NT2/D1 (cell line): Measurements from ENCODE around the gene DES.
A peak's percentile ranks its signal among the peaks of the same experiment; 100 is the strongest.

Experiments used
- DNase-seq: peaks from one replicate; pipeline ENCODE4 v3.0.0-alpha.2; 2011; ENCODE audit warnings: low read depth, low spot score
- H3K27me3 ChIP-seq: 2 replicates; pipeline ENCODE4 v1.6.0; 2011; ENCODE audit warnings: mild to moderate bottlenecking; ENCODE audit not compliant: insufficient read length, insufficient read depth
- H3K36me3 ChIP-seq: 2 replicates; pipeline ENCODE4 v1.6.1; 2011; ENCODE audit warnings: mild to moderate bottlenecking, low read length, mixed read lengths; ENCODE audit not compliant: insufficient read depth, insufficient read length
- H3K4me1 ChIP-seq: 2 replicates; pipeline ENCODE4 v1.5.1; 2011; ENCODE audit not compliant: insufficient read depth, insufficient read length
- H3K4me3 ChIP-seq: 2 replicates; pipeline ENCODE4 v1.5.1; 2011; ENCODE audit warnings: low read depth; ENCODE audit not compliant: insufficient read length
- H3K9ac ChIP-seq: 2 replicates; pipeline ENCODE4 v1.6.0; 2011; ENCODE audit warnings: low read depth; ENCODE audit not compliant: insufficient read length
- H3K9me3 ChIP-seq: 2 replicates; pipeline ENCODE4 v1.5.1; 2011; ENCODE audit warnings: mild to moderate bottlenecking, low read length; ENCODE audit not compliant: insufficient read depth
- SUZ12 ChIP-seq: IDR thresholded peaks from 2 replicates; pipeline ENCODE4 v1.6.1; 2011; ENCODE audit not compliant: insufficient read length, insufficient read depth; ENCODE audit errors: extremely low read depth
- YY1 ChIP-seq: IDR thresholded peaks from 2 replicates; pipeline ENCODE4 v1.6.1; 2011; ENCODE audit not compliant: insufficient read length, insufficient read depth
- ZNF274 ChIP-seq: IDR thresholded peaks from 2 replicates; pipeline ENCODE4 v1.6.1; 2011; ENCODE audit warnings: mild to moderate bottlenecking, low read depth, low read length

DES gene

DNA sequence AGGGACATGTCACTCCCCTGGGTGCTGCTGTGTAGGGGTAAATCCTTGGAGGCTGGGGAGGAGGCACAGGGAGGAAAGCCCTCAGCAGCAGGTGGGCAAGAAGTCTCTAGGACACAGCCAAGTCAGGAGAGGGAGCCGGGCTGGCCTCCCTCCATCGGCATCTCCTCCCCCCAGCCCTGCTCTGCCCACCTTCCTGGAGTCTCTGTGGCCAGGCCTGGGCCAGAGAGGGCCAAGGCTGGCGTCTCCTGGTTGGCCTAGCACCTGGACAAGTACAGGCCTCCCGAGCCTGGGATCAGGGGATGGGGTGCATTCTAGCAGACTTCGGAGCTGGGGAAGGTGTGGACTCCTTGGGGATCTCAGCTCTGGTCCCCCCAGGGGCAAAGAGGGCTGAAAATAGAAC is 18.3 kb downstream of the DES start:
- H3K9ac ChIP-seq: no peak overlapping the region
- no peaks in the 10 kb centered on the region for H3K36me3 ChIP-seq
- peaks cover 5% of the 10 kb centered on the region for H3K4me1 ChIP-seq
- peaks cover 70% of the 10 kb centered on the region for H3K27me3 ChIP-seq
- no peak overlapping the region for H3K4me3 ChIP-seq
- no peak for DNase-seq
- TF ChIP-seq ZNF274 (no peak), SUZ12 (no peak), YY1 (no peak)
- no peaks in the 10 kb centered on the region for H3K9me3 ChIP-seq

DNA sequence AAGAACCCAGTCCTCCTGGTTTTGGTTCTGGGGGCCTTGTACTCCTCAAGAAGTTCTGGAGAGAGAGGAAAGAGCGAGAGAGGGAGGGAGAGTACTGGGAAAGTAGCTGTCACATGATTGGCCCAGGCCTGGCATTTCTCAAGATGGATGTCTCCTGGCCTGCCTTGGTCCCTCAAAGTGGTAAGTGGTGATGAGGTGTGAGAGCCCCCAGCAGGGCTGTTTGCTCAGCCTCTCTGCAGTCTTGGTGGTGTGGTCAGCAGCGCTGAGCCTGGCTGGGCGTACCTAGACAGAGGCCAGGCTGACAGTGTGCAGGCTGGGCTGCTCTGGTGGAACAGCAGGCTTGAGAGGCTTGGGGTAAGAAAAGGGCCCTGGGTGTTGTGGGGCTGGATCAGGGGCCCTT is 19.0 kb downstream of the DES start:
- Histone ChIP-seq H3K27me3 (peaks cover 71% of the 10 kb centered on the region), H3K4me3 (no peak overlapping the region), H3K9me3 (no peaks in the 10 kb centered on the region), H3K9ac (no peak overlapping the region), H3K4me1 (peaks cover 5% of the 10 kb centered on the region), H3K36me3 (no peaks in the 10 kb centered on the region)
- DNase-seq: no peak
- TF ChIP-seq YY1 (no peak), ZNF274 (no peak), SUZ12 (no peak)

DNA sequence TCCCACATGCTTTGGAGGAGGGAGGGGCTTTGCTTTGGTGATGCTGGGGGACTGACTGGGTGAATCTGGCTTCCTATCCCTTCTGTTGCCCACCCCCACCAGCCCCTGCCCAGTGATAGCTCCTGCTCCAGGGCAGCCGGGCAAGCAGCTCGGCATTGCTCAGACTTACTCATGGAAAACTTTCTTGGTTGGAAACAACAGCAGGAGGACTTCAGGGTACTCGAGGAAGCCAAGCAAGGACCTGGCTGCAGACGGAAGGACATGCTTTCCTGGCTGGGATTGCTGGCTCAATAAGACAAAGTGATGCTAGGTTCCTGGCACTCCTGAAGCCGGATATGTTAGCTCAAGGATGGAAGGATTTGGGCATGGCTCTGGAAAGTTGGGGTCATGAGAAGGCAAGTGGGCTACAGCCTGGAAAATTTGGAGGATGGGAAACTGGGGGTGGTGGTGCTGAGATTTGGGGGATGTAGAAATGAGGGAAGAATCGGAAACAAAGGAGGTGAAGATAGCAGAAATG is 19.6 kb downstream of the DES start:
- no peak overlapping the region for H3K9ac ChIP-seq
- peaks cover 76% of the 10 kb centered on the region for H3K27me3 ChIP-seq
- H3K4me3 ChIP-seq: no peak overlapping the region
- peaks cover 9% of the 10 kb centered on the region for H3K4me1 ChIP-seq
- H3K9me3 ChIP-seq: no peaks in the 10 kb centered on the region
- no peak for TF ChIP-seq SUZ12
- TF ChIP-seq ZNF274: no peak
- TF ChIP-seq YY1: no peak
- no peak for DNase-seq
- H3K36me3 ChIP-seq: no peaks in the 10 kb centered on the region

DNA sequence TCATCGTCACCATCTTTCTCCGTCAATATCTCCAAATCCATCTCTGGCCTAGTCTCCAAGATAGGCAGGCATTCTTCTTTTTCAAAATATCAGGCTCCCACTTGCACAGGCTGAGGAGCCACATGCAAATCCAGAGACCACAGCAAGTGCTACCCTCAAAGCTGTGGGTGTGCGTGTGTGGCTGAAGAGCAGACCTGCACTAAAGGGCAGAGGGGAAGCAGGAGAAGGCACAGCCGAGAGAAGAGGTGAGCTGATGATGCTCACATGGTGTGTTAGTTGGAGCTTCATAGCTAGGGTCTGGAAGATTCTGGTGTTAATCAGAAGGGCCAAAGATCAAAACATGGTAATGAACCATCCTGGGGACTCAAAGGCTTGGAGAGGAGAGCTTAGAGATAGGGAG is 20.3 kb downstream of the DES start:
- H3K4me3 ChIP-seq: no peak overlapping the region
- H3K9ac ChIP-seq: no peak overlapping the region
- H3K27me3 ChIP-seq: peaks cover 81% of the 10 kb centered on the region
- no peak for DNase-seq
- H3K36me3 ChIP-seq: peaks cover 7% of the 10 kb centered on the region
- H3K9me3 ChIP-seq: no peaks in the 10 kb centered on the region
- TF ChIP-seq YY1 (no peak), ZNF274 (no peak)
- H3K4me1 ChIP-seq: peaks cover 14% of the 10 kb centered on the region

DNA sequence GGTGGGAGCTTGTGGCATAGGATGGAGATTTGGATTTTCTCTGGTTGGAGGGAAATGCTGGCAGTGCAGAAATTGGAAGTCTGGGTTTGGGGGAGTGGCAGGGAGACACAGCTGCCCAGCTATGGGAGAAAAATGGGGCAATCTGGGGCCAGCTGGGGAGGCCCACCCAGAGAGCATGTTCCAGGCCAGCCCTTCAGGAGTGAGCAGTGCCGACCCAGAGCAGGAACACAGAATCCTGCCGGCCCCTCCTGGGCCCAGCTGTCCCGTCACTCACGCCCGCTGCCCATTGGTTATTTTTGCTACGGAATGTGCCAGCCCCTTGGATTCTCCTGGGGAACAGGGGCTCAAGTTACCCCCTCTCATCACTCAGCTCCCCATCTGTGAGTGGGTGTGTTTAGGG is 21.3 kb downstream of the DES start:
- Histone ChIP-seq H3K9ac (no peak overlapping the region), H3K4me3 (no peak overlapping the region), H3K27me3 (peaks cover 82% of the 10 kb centered on the region), H3K9me3 (no peaks in the 10 kb centered on the region), H3K4me1 (peaks cover 14% of the 10 kb centered on the region), H3K36me3 (peaks cover 13% of the 10 kb centered on the region)
- TF ChIP-seq SUZ12 (no peak), YY1 (no peak), ZNF274 (no peak)
- DNase-seq: no peak

DNA sequence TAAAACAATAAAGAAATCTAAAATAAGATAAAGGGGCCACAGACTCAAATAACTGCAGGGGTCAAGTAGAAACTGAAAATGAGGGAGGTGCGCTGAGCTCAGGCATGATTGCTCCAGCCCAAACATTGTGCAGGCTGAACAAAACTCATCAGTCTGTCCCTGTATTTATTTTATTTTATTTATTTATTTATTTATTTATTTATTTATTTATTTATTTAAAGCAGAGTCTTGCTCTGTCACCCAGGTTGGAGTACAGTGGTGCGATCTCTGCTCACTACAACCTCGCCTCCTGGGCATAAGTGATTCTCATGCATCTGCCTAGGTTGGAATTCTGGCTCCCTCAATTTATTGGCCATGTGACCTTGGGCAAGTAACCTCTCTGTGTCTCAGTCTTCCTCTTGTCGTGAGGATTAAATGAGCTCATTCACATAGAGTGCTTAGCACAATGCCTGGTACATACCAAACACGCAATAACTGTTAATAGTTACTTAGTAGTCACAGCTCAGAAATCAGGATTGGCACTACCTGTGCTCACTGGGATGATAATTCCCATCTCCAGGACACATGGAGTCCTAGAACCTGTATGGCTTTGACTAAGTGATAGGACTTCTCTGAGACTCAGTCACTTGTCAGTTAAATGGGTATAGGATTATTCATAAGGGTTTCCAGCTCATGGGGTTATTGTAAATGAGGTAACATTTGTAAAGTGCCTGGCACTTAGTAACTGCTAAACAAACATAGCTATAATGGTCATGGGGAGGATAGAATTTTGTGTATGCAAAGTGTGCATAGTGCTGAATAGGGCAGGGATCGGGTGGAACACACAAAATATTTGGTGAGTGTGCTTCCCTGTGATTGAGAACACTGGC is 22.4 kb downstream of the DES start:
- Histone ChIP-seq H3K9ac (peak overlapping the region; percentile 80), H3K27me3 (peaks cover 71% of the 10 kb centered on the region), H3K9me3 (no peaks in the 10 kb centered on the region), H3K36me3 (peaks cover 19% of the 10 kb centered on the region), H3K4me1 (peaks cover 14% of the 10 kb centered on the region), H3K4me3 (peak overlapping the region; percentile 57)
- DNase-seq: no peak
- TF ChIP-seq YY1 (no peak), SUZ12 (no peak), ZNF274 (no peak)

DNA sequence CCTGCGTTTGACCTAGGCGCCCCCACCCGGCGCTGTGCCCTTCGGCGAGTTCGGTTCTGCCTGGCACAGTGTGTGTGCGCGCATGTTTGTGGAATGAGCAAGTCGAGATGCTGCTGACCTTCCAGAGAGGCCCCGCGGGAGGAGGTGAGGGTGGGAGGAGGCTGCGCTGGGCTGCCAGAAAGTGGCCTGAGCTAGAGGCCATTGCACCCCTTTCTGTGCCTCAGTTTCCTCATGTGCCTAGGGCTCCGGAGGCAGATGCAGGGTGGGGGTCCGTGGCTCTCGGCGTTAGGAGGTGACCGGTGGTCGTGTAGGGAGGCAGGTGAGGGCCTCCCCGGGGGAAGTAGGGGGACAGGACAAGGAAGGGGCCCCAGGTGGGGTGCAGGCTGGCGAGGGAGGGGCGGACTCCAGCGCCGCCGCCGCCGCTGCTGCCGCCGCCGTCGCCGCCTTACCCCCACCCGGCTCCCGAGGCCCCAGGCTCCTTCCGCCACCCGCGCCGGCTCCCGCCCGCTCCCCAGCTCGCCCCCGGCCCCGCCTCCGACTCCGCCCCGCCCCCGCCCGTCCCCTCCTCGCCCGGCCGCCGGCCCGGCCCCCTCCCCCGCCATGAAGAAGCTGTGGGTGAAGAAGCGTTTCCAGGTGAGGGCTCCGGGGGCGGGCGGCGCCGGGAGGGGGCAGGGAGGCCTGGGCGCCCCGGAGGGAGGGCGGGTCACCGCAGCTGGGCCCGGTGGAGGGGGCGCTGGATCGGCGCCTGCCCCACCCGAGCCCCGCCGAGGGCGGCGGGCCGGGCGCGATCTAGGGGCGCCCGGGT is 23.5 kb downstream of the DES start:
- peaks cover 60% of the 10 kb centered on the region for H3K27me3 ChIP-seq
- H3K9ac ChIP-seq: peak overlapping the region; percentile 80
- TF ChIP-seq YY1: no peak
- no peak for TF ChIP-seq ZNF274
- TF ChIP-seq SUZ12: no peak
- H3K9me3 ChIP-seq: no peaks in the 10 kb centered on the region
- H3K4me3 ChIP-seq: peak overlapping the region; percentile 58
- no peak for DNase-seq
- peaks cover 24% of the 10 kb centered on the region for H3K4me1 ChIP-seq
- H3K36me3 ChIP-seq: peaks cover 23% of the 10 kb centered on the region
